Fibroblast of pulmonary artery (primary cell): ENCODE data around the gene HLX.

Experiments used
- DNase-seq: peaks from one replicate; pipeline ENCODE4 v3.0.0-alpha.2; 2010; ENCODE audit warnings: low read depth
- H3K4me3 ChIP-seq: replicated peaks from 2 replicates; pipeline ENCODE4 v1.5.1; 2011; ENCODE audit warnings: low read depth, mild to moderate bottlenecking, control low read depth, low read length, moderate library complexity
- TF ChIP-seq, protein P1 (sequence below): IDR thresholded peaks from 2 replicates; pipeline ENCODE4 v1.5.1; 2011; ENCODE audit warnings: mild to moderate bottlenecking, control low read depth, low read length, inconsistent platforms; ENCODE audit errors: missing control alignments

Gene HLX

DNA sequence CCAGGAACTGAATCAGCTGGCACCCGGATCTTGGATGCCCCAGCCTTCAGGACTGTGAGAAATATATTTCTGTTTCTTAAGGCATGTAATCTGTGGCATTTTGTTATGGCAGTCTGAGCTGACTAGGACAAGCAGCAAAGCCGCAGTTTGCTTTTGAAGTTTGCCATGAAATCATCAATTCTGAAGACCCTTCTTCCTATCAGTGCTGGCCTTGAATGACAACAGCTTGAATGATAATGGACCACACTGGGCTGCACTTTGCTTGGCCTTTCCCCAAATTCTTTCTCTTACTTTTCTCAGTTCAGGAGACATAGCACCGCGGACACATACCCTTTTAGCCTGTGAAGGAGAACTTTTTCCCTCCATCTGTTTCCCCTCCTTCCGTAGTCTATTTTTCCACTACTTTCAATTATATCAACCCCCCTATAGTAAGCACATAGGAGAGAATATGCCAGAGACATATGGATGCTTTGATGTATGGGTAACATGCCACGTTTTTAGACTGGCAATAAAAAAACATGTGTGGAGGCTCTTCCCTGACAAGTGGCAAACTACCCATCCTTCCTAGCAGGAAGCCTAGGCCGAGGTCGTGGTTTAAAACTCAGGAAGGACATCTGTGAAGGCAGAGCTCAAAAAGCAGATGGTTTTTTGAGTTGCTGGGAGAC lies 42.9 kb downstream of the HLX start:
- TF ChIP-seq, protein P1, sequence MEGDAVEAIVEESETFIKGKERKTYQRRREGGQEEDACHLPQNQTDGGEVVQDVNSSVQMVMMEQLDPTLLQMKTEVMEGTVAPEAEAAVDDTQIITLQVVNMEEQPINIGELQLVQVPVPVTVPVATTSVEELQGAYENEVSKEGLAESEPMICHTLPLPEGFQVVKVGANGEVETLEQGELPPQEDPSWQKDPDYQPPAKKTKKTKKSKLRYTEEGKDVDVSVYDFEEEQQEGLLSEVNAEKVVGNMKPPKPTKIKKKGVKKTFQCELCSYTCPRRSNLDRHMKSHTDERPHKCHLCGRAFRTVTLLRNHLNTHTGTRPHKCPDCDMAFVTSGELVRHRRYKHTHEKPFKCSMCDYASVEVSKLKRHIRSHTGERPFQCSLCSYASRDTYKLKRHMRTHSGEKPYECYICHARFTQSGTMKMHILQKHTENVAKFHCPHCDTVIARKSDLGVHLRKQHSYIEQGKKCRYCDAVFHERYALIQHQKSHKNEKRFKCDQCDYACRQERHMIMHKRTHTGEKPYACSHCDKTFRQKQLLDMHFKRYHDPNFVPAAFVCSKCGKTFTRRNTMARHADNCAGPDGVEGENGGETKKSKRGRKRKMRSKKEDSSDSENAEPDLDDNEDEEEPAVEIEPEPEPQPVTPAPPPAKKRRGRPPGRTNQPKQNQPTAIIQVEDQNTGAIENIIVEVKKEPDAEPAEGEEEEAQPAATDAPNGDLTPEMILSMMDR: no peak
- no peak for DNase-seq
- no peak overlapping the region for H3K4me3 ChIP-seq

DNA sequence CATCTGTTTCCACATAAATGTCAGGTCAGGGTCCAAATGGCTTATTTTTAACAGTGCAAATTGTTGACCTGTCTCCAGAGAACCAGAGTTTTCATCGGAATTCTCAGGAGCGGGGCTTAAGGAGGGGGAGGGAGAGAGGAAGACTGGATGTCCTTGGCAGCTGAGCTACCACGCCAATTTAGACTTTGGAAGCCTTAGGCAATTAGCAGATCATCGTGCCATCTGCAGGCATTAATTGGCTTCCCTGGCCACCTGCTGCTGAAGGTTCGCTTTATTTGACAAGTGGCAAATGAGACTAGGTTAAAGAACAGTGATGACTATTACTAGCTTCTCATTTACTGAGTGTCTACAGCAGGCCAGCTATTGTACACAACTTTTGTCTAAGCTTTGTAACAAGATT lies 43.7 kb downstream of the HLX start:
- TF ChIP-seq, protein P1: no peak
- DNase-seq: no peak
- H3K4me3 ChIP-seq: no peak overlapping the region

DNA sequence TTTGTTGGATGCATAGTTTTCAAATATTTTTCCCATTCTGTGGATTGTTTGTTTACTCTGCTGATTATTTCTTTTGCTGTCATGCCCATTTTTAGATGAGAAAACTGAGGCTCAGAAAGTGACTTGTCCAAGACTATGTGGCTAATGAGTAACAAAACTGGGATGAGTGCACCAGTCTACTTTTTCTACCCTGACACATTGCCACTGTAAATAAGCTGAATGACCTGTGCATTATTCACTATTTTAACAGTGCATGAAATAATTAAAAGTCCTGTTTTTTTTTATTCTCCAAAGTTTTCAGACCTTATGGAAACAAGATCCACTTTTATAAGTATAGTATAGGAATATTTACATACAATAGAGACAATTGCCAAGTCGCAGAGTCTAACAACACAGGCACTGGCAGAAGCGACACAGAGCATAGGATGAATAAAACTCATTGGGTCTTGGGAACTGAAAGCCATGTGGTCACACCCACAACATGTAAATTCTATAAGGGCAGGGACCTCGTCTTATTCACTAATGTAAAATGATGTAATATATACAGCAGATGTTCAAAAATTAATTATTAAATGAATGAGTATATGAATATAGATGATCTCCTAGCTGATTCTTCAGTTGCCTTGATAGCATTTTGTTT lies 45.2 kb downstream of the HLX start:
- DNase-seq: no peak
- TF ChIP-seq, protein P1: no peak
- H3K4me3 ChIP-seq: no peak overlapping the region

DNA sequence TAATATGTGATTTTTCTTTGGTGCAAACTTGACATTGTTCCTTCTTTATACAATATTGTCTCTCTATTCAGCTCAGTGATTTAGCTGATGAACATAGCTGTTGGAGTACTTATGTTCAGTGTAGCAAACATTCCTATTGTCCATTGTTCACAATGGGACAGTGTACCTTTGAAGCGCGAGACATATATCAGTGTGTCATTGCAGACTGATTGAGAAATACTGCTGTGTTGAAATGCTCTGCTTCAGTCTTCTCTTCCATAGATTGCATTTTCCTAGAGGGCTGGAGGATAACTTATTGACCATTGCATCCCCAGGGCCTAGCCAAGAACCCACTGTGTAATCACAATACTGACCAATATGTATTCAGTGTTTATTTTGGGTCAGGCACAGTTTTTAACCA lies 46.5 kb downstream of the HLX start:
- DNase-seq: peak; percentile 46
- TF ChIP-seq, protein P1: no peak

DNA sequence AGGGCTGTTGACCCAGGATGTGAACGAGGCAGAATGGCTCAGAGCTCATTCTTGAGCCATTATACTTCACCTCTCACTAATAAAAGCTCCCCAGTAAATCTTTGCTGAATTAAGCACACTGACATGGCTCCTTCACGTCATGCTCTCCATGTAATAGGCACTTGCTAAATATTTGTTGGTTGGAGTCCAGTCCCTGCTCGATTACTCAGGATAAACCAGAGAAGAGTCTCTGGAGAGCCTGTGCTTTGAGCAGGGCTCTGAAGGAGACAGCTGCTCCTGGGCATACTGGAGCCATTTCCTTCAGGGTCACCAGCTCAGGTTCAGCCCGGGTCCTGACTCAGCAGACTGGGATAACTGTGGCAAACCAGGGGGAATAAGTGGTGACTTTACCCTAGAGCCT lies 46.9 kb downstream of the HLX start:
- no peak overlapping the region for H3K4me3 ChIP-seq
- TF ChIP-seq, protein P1: no peak
- no peak for DNase-seq

More for the DNA sequence above, 46.5 kb downstream of the HLX start:
- H3K4me3 ChIP-seq: no peak overlapping the region

DNA sequence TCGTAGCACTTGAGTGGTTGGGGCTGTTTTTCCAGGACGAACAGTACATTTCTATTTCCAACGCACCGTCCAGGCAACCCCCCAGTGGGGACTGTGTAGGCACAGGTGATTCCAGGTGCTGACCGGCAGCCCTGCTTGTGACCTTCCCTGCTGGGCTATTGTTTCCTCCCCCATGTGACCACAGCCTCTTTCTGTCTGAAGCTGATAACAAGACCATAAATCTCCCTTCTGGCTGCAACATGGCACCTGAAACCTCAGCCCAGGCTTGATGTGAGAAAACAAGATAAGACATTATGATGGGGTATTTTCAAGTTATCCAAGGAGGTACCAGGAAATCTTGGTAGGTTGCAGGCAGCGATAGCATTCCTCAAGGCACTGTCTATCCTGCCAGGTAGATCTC lies 48.2 kb downstream of the HLX start:
- TF ChIP-seq, protein P1: no peak
- no peak overlapping the region for H3K4me3 ChIP-seq
- no peak for DNase-seq

DNA sequence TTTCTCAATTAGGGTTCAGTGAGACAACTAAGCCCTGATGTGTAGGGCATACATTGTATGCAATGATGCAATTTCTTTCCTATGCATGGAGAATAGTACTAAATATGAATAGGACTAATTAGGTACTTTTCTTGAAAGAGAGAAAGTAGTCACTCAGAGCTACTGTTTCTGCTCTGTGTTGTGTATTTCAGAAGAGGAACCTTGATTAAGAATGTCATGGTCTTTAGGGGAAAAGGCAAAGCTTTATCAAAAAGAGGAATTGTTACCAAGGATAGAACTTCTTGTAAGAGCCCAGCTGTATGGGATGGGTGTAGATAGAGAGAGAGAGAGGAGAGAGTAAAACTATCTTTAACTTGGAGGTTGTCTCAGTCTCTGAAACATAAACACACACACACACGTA lies 49.1 kb downstream of the HLX start:
- H3K4me3 ChIP-seq: no peak overlapping the region
- no peak for DNase-seq
- TF ChIP-seq, protein P1: no peak
